H1 (cell line): ENCODE results near the gene FHIT. TPM values are rescaled to one million over a fixed set of nuclear protein-coding genes. Genes with fewer than 3 reads are reported as not detected.

ENCODE experiments used
- CREB1 ChIP-seq: IDR thresholded peaks from 2 replicates; pipeline ENCODE4 v1.6.1; 2012; ENCODE audit warnings: inconsistent platforms
- MAFK ChIP-seq: IDR thresholded peaks from 2 replicates; pipeline ENCODE4 v1.6.1; 2012; ENCODE audit warnings: low read depth, mild to moderate bottlenecking, improper control_type of control experiment, low read length
- PHF8 ChIP-seq: fragments of 200-600 bp; sonication (generic); conservative IDR thresholded peaks from 2 replicates; pipeline ENCODE4 v1.7.1; 2012; ENCODE audit warnings: low read depth, mild to moderate bottlenecking, inconsistent platforms, low read length, moderate library complexity
- POU5F1 ChIP-seq: IDR thresholded peaks from 2 replicates; pipeline ENCODE4 v1.6.1; 2011; ENCODE audit warnings: low read depth, mild to moderate bottlenecking, low read length, moderate library complexity
- RBBP5 ChIP-seq: IDR thresholded peaks from 2 replicates; pipeline ENCODE4 v1.7.1; 2012; ENCODE audit warnings: low read depth, mild to moderate bottlenecking, inconsistent platforms, low read length, moderate library complexity, borderline replicate concordance
- RNF2 ChIP-seq: fragments of 200-900, 300-1000 bp; sonication (generic); IDR thresholded peaks from 2 replicates; pipeline ENCODE4 v1.7.1; 2016; ENCODE audit warnings: borderline replicate concordance, low read depth, mild to moderate bottlenecking, antibody characterized with exemption, low read length; ENCODE audit not compliant: poor library complexity, severe bottlenecking; ENCODE audit errors: missing control alignments
- SAP30 ChIP-seq: fragments of 300-600 bp; sonication (generic); IDR thresholded peaks from 2 replicates; pipeline ENCODE4 v1.7.1; 2012; ENCODE audit warnings: low read length, moderate library complexity, mild to moderate bottlenecking, inconsistent platforms; ENCODE audit not compliant: insufficient read depth, insufficient replicate concordance
- SP2 ChIP-seq: IDR thresholded peaks from 2 replicates; pipeline ENCODE4 v1.6.1; 2012; ENCODE audit warnings: mild to moderate bottlenecking, low read length, inconsistent platforms
- SRF ChIP-seq: IDR thresholded peaks from 2 replicates; pipeline ENCODE4 v1.6.1; 2011; ENCODE audit warnings: mild to moderate bottlenecking, low read depth, low read length, moderate library complexity
- polyA plus RNA-seq, 7 experiments: library from polyadenylated mRNA; depleted of rRNA in 3 of 7; stranded (reverse) in 5 of 7; unstranded in 2 of 7; fragments of >200 nt in 5 of 7; fragments of 200-250 nt in 2 of 7; gene quantifications; 1 replicate in 5 of 7; 2 replicates in 1 of 7; 4 replicates in 1 of 7; pipeline versions ENCODE4 v1.2.1 to v1.2.3, GENCODE V29; 2011 to 2013; ENCODE audit warnings: missing spikeins in 2 of 7, mixed read lengths in 2 of 7
- total RNA-seq: library from RNA; stranded (reverse); fragmentation: NEBNext Ultra II Directional; extraction: Animal tissue kit (Norgen Biotek cat#: 25700); gene quantifications from 2 replicates; pipeline ENCODE4 v1.2.1, GENCODE V29; 2021
- TF ChIP-seq, protein P1 (sequence below): IDR thresholded peaks from 2 replicates; pipeline ENCODE4 v1.6.1; 2011; ENCODE audit warnings: low read length, improper control_type of control experiment

FHIT gene
- total and polyA plus RNA-seq, 2 of the 8 experiments (the other 6 are each of a cell fraction or from before 2014, with no cell fraction given): 1.2 to 3.2 TPM

DNA sequence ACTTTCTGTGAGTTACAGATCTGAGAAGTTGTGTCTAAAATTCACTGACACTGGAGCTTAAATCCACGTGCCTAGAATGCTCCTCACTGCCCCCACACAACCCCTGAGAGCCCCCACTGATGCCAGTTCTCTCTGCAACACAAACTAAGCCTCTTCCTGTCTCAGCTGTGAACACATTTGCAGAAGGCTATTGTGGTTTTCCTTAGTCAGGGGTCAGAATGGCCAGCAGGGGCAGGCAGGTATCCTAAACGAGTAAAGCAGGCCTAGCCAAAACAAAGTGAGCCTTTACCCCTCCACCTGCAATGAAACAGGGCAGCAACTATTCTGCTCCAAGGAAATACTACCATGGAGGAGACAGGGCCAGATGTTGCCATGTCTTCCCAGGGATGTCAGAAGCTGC is 78.6 kb downstream of the FHIT start (continued):
- TF ChIP-seq, protein P1, sequence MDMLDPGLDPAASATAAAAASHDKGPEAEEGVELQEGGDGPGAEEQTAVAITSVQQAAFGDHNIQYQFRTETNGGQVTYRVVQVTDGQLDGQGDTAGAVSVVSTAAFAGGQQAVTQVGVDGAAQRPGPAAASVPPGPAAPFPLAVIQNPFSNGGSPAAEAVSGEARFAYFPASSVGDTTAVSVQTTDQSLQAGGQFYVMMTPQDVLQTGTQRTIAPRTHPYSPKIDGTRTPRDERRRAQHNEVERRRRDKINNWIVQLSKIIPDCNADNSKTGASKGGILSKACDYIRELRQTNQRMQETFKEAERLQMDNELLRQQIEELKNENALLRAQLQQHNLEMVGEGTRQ: no peak
- TF ChIP-seq PHF8 (no peak), CREB1 (no peak), RNF2 (no peak), MAFK (peak; percentile 16; the same call in 1 of the 2 replicates), POU5F1 (no peak), SP2 (no peak), SRF (no peak), SAP30 (no peak), RBBP5 (no peak)
